GM19239 (cell line): ENCODE measurements around the gene ZNF791.
"Not testable (repeated sequence)": the region's sequence is repeated elsewhere in the genome, so short reads cannot be mapped to it uniquely, and the experiment has no call there.

Experiments
- DNase-seq: peaks from one replicate; pipeline ENCODE4 v3.0.0; 2011; ENCODE audit warnings: low spot score; ENCODE audit not compliant: insufficient read length
- FAIRE-seq: peaks from 2 replicates; lab custom pipeline; 2011; peaks lifted over from hg19 to GRCh38; lab: Jason Lieb, UNC

ZNF791 gene

GRCh38 chr19:12610540-12611360 is at the start of gene ZNF791, which contains the start of gene ZNF490:
TSS of gene ZNF791 (plus strand) at chr19:12610920. CDS start at chr19:12611080, 160 bp downstream.
TSS of gene ZNF490 (minus strand) at chr19:12610813. CDS start at chr19:12610680, 133 bp downstream.
- DNase-seq: peak; percentile 85
- peak; percentile 99 for FAIRE-seq

DNA sequence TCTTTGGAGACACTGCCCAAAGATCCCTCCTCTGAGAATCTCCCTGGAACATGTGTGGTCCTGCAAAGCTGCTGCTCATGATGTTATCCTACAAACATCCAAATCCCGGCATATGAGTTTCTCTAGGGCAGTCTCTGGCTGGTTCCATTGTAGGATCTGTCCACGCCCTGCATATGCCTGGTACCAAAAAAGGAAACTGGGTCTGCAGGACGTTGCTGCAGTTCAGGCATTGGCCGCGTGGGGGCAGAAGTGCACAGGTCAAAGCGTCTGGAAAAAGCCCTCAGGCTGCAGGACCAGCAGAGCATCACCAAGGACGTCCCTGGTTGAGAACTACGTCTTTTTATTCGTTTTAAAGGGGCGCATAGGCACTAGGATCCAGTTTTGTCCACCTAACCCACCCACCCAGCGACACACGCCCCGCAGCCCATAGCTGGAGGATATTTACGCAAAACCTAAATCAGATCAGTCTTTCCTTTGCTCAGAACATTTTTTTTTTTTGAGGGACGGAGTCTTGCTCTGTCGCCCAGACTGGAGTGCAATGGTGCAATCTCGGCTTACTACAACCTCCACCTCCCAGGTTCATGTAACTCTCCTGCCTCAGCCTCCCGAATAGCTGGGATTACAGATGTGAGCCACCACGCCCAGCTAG is 46.6 kb upstream of the ZNF791 start:
- FAIRE-seq (peak; percentile 96), DNase-seq (peak; percentile 93)

GRCh38 chr19:12566380-12566779 is 44.3 kb upstream of the ZNF791 start:
- FAIRE-seq, DNase-seq: not testable (repeated sequence)

DNA sequence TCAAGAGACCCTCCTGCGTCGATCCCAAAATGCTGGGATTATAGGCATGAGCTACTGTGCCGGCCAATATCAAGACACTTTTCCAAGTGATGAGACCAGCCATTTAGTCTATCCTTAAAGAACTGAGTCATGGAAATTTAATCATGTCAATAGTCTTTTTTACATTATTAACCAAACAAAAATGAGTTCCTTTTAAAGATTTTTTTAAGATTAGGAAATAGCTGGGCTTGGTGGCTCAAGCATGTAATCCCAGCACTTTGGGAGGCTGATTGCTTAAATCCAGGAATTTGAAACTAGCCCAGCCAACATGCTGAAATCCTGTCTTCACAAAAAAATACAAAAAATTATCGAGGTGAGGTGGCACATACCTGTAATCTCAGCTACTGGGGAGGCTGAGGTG is 42.8 kb upstream of the ZNF791 start:
- FAIRE-seq (no peak), DNase-seq (no peak)

DNA sequence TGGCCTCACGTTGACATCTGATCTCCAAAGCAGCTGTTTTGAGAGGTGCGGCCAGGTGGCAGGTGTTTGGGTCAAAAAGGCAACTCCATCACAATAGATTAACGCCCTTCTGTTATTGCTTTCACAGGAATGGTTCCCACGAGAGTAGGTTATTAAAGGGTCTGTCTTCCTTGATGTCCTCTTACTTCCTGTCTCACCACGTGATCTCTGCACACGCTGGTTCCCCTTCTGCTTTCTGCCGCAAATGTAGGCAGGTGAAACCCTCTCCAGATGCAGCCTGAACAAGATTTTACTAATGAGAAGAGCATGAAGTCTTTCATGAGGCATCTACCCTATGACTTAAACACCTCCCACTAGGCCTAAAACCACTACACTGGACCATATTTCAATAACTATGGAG is 36.7 kb upstream of the ZNF791 start:
- DNase-seq (no peak), FAIRE-seq (peak; percentile 83)

DNA sequence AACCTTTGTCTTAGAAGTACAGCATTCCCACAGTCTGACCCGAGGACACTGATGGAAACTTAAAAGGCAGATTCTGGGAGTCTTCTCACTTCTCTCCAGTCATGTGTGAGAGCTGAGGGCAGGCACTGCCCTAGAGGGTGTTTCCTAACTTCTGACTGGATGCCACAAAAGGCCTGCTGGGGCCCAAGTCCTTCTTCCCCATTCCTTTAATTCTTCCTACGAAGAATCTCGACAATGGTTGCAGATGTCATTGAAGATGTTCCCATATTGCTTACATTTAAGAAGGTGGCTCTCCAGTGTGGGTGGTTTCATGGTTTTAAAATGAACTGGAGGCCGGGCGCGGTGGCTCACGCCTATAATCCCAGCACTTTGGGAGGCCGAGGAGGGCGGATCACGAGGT is 32.1 kb upstream of the ZNF791 start:
- DNase-seq (no peak), FAIRE-seq (no peak)

DNA sequence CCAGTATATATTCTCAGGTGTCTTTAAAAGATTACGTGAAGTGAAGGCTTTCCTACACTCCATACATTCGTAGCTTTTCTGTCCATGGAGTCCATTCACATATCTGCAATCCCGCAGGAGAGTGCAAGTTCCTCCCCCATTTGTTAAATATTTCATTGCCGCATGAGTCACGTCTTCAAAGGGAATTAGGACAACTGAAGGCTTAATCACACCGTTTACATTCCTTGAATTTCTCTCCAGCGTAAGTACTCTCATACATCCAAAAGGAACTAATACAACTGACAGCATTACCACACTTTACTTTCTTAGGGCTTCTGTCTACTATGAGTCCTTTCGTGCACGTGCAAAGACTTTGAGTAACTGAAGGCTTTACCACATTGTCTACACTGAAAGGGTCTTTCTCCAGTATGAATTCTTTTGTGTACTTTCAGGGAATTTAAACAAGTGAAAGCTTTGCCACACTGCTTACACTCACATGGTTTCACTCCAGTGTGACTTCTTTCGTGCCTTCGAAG is 30.5 kb upstream of the ZNF791 start:
- DNase-seq (no peak), FAIRE-seq (no peak)

DNA sequence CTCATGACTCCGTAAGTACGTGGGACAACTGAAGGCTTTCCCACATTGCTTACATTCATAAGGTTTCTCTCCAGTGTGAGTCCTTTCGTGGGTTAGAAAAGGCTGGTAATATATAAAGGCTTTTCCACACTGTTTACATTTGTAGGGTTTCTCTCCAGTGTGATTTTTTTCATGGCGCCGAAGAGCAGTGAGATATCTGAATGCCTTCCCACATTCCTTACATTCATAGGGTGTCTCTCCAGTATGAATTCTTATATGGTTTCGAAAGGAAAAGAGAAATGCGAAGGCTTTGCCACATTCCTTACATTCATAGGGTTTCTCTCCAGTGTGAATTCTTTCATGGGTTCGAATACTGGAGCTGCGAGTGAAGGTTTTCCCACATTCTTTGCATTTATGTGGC is 29.6 kb upstream of the ZNF791 start:
- DNase-seq (no peak), FAIRE-seq (no peak)

- FAIRE-seq: no peak
Observed at GRCh38 chr19:12596485-12596884, 14.2 kb upstream of the ZNF791 start.

DNA sequence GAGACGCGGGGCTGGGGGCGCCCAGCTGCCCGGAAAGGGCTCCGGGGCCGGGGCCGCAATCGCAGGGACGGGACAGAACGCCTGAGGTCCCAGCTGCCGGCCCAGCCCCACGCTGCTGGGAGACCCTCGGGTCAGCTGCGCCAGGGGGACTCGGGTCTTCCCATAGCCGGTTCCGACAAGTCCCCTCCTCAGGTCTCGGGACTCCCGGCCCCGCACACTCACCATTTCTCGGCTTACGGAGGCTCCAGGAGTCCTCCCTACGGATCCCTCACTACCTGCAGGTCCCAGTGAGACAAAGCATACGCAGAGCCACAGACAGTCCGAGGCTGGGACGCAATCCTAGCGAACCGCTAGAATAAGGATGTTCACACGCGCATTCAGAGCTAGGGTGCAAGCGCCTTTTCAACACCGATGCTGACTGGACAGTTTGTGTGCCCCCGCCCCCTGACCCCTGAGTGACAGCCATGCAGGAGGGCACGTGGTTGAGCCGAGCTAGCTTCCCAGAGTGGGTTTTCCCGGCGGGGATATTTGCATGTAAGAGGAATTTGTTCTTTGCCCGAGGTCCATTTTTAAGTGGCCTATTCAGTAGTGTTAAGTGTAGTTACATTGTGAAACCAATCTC is 13.7 kb upstream of the ZNF791 start:
- no peak for FAIRE-seq
- DNase-seq: no peak

More at GRCh38 chr19:12596485-12596884, 14.2 kb upstream of the ZNF791 start:
- DNase-seq: no peak

- no peak for FAIRE-seq
- DNase-seq: no peak
Observed at GRCh38 chr19:12597594-12597993, 13.1 kb upstream of the ZNF791 start.

DNA sequence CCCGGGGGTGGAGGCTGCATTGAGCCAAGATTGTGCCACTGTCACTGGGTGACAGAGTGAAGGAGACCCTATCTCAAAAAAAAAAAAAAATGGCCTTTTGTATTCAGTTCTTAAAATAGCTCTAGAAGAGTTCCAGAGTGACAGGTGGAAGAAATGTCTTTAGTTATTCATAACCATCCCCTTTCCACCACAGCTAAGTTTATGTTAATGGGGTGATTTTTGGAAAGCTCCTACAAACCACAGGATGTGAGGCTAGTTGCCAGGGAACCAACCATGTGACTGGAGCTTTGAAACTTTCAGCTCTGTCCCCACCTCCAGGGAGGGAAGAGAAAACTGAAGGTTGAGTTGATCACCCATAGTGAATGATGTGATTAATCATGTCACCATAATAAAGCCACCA is 7.0 kb upstream of the ZNF791 start:
- DNase-seq (peak; percentile 42), FAIRE-seq (peak; percentile 71)

- FAIRE-seq (no peak), DNase-seq (no peak)
Observed at GRCh38 chr19:12606796-12607195, 3.9 kb upstream of the ZNF791 start.

GRCh38 chr19:12607631-12608030 is 3.1 kb upstream of the ZNF791 start:
- DNase-seq (no peak), FAIRE-seq (no peak)

- DNase-seq (no peak), FAIRE-seq (no peak)
Observed at GRCh38 chr19:12611361-12611699, 610 bp downstream of the ZNF791 start.

DNA sequence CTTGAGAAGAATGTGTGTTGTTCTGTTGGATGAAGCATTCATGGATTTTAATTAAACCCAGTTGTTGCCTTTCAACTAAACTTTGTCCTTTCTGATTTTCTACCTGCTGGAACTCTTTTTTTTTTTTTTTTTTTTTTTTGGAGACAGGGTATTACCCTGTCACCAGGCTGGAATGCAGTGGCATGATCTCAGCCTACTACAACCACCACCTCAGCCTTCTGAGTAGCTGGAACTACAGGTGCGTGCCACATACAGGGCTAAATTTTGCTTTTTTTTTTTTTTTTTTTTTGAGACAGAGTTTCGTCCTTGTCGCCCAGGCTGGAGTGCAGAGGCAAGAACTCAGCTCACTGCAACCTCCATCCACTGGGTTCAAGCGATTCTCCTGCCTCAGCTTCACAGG is 6.9 kb downstream of the ZNF791 start:
- FAIRE-seq (no peak), DNase-seq (no peak)

GRCh38 chr19:12621253-12622024 is 10.7 kb downstream of the ZNF791 start:
- FAIRE-seq: not testable (repeated sequence)

DNA sequence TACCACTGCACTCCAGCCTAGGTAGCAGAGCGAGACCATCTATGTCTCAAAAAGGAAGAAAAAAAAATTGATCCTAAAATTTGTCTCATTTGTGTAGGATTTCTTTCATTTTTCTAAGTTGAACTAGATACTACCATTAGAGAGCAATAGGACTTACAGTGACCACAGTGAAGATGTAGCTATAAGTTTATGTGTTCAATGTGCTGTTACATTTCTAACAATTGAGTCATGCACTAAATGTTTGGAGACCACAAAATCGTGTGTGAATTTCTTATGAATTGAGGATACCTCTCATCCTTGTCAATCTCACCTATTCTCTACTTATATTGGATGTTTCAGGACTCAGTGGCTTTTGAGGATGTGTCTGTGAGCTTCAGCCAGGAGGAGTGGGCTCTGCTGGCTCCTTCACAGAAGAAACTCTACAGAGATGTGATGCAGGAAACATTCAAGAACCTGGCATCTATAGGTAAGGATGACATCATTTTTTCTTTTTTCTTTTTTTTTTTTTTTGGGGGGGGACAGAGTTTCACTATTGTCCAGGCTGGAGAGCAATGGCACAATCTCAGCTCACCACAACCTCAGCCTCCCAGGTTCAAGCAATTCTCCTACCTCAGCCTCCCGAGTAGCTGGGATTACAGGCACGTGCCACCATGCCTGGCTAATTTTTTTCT is 12.8 kb downstream of the ZNF791 start:
- no peak for FAIRE-seq
- no peak for DNase-seq

More at GRCh38 chr19:12621253-12622024, 10.7 kb downstream of the ZNF791 start:
- not testable (repeated sequence) for DNase-seq

GRCh38 chr19:12626958-12627357 is 16.2 kb downstream of the ZNF791 start:
- FAIRE-seq: no peak

More at GRCh38 chr19:12626958-12627357, 16.2 kb downstream of the ZNF791 start:
- no peak for DNase-seq
